ENCODE results near the gene TRPV6. TPM values are rescaled to one million over a fixed set of nuclear protein-coding genes. Genes with fewer than 3 reads are reported as not detected.

TRPV6 gene
- total RNA-seq, 1 donor from 2014 or later, result not detected

GRCh38 chr7:142854372-142855113, 31.0 kb downstream of the TRPV6 start, which contains the start of gene EPHB6:
Gene EPHB6 (plus strand): TSS chr7:142855076. CDS start chr7:142863228, 8,152 bp downstream.
- H3K27ac ChIP-seq, result peak within 1 kb of the TSS; percentile 42 to 80

GRCh38 chr7:142853739-142854371, 31.7 kb downstream of the TRPV6 start:
- Histone ChIP-seq H3K4me1 (peaks cover 0 to 8% of the 10 kb centered on the region in 2 donors), H3K4me3 (peak overlapping the region; percentile 77 to 78), H3K36me3 (no peaks in the 10 kb centered on the region), H3K27me3 (no peaks in the 10 kb centered on the region), H3K27ac (peak overlapping the region; percentile 42 to 80), H3K9me3 (no peaks in the 10 kb centered on the region)
- intact Hi-C loops (cut with DNase I), result loop anchor here (1.0 to 10.0 kb wide), 4 partner anchors 12 to 531 kb away; partner anchors contain the start of gene ZYX
- TF ChIP-seq, protein P1, sequence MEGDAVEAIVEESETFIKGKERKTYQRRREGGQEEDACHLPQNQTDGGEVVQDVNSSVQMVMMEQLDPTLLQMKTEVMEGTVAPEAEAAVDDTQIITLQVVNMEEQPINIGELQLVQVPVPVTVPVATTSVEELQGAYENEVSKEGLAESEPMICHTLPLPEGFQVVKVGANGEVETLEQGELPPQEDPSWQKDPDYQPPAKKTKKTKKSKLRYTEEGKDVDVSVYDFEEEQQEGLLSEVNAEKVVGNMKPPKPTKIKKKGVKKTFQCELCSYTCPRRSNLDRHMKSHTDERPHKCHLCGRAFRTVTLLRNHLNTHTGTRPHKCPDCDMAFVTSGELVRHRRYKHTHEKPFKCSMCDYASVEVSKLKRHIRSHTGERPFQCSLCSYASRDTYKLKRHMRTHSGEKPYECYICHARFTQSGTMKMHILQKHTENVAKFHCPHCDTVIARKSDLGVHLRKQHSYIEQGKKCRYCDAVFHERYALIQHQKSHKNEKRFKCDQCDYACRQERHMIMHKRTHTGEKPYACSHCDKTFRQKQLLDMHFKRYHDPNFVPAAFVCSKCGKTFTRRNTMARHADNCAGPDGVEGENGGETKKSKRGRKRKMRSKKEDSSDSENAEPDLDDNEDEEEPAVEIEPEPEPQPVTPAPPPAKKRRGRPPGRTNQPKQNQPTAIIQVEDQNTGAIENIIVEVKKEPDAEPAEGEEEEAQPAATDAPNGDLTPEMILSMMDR (IDR thresholded peaks at IDR 0.05), result peak; percentile 64 to 83 (median 83)
- DNase-seq (ENCODE audit: low spot score in 2 of 2), result peak in 1 of 2 donors; percentile 74

More at GRCh38 chr7:142854372-142855113, 31.0 kb downstream of the TRPV6 start, which contains the start of gene EPHB6:
- intact Hi-C loops (cut with DNase I), result loop anchor here (1.0 to 10.0 kb wide), 4 partner anchors 12 to 530 kb away; partner anchors contain the start of gene ZYX
- H3K4me3 ChIP-seq, result peak within 1 kb of the TSS; percentile 77 to 78
- H3K4me1 ChIP-seq, result peaks cover 0 to 8% of the 10 kb centered on the region in 2 donors
- no peaks in the 10 kb centered on the region for H3K9me3 ChIP-seq
- no peaks in the 10 kb centered on the region for H3K27me3 ChIP-seq
- DNase-seq (ENCODE audit: low spot score in 2 of 2), result peak in 1 of 2 donors; percentile 89
- TF ChIP-seq, protein P1 (IDR thresholded peaks at IDR 0.05), result no peak
- H3K36me3 ChIP-seq, result no peaks in the 10 kb centered on the region

- TF ChIP-seq, protein P1 (IDR thresholded peaks at IDR 0.05), result no peak
- intact Hi-C loops (cut with DNase I), result loop anchor here (10.0 kb wide), 1 partner anchor 533 kb away; the partner anchor contains the start of gene ZYX
Measured at GRCh38 chr7:142851919-142852318, 33.6 kb downstream of the TRPV6 start.

DNA sequence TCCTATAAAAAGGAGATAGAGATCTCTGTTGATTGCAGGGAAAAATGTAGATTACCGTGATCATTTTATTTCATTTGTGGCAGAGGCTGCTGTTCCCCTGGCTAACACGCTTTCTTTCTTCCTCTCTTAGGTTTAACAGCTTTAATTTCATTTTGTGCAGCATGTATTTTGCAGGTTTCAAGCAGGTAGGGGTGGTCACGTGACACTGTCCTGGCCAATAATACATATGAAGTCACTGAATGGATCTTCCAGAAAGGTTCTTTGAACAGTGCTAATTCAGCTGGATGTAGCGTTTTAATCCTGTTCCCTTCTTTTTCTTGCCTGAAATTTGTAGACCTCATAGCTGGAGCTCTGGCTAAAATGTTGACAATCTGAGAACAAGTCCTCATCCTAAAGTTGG, 34.3 kb downstream of the TRPV6 start:
- Histone ChIP-seq H3K27ac (no peak overlapping the region), H3K4me1 (peaks cover 0 to 5% of the 10 kb centered on the region in 2 donors), H3K4me3 (no peak overlapping the region), H3K27me3 (no peaks in the 10 kb centered on the region), H3K9me3 (no peaks in the 10 kb centered on the region), H3K36me3 (no peaks in the 10 kb centered on the region)
- DNase-seq (ENCODE audit: low spot score in 2 of 2), result no peak
- intact Hi-C loops (cut with DNase I), result loop anchor here (10.0 kb wide), 1 partner anchor 534 kb away; the partner anchor contains the start of gene ZYX
- TF ChIP-seq, protein P1 (IDR thresholded peaks at IDR 0.05), result no peak

More at GRCh38 chr7:142851919-142852318, 33.6 kb downstream of the TRPV6 start:
- H3K36me3 ChIP-seq, result no peaks in the 10 kb centered on the region
- DNase-seq (ENCODE audit: low spot score in 2 of 2), result no peak
- no peak overlapping the region for H3K4me3 ChIP-seq
- H3K4me1 ChIP-seq, result peaks cover 0 to 8% of the 10 kb centered on the region in 2 donors
- H3K27me3 ChIP-seq, result no peaks in the 10 kb centered on the region
- no peaks in the 10 kb centered on the region for H3K9me3 ChIP-seq
- no peak overlapping the region for H3K27ac ChIP-seq

DNA sequence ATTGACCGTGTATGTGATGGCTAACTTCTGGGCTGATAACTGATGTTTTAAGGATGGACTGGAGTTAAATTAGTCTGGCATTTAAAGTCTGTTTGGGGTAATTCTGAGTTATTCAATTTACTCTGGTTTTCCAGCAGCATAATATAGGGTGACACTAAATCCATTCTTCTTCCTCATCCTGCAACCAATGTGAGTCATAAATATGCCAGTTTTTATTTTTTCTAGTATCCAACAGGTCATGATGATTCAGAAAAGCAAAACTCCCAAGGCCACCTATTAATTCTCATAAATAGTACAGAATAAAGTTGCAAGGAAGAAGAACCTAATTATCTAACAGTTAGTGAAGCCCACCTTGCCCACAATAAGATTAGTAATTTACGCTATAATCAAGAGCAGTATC, 38.2 kb downstream of the TRPV6 start:
- intact Hi-C loops (cut with DNase I), result no loop called here
- TF ChIP-seq, protein P1 (IDR thresholded peaks at IDR 0.05), result no peak
- H3K27ac ChIP-seq, result no peak overlapping the region

More for the DNA sequence above, 38.2 kb downstream of the TRPV6 start:
- no peak for DNase-seq (ENCODE audit: low spot score in 2 of 2)
- Histone ChIP-seq H3K4me1 (no peaks in the 10 kb centered on the region), H3K4me3 (no peak overlapping the region), H3K27me3 (no peaks in the 10 kb centered on the region), H3K9me3 (no peaks in the 10 kb centered on the region), H3K36me3 (no peaks in the 10 kb centered on the region)
